VCaP (cell line): ENCODE measurements around the gene RECQL.
"Not testable (repeated sequence)": the region's sequence is repeated elsewhere in the genome, so short reads cannot be mapped to it uniquely, and the experiment has no call there.

Experiments
- H3K27ac ChIP-seq: fragments of 450-650 bp; 2 replicates; pipeline ENCODE4 v1.5.1; 2017
- CTCF ChIP-seq: fragments of 450-650 bp; conservative IDR thresholded peaks from 2 replicates; pipeline ENCODE4 v1.5.1; 2017; ENCODE audit warnings: mild to moderate bottlenecking, moderate library complexity

The RECQL gene

GRCh38 chr12:21475552-21475951 lies 25.9 kb downstream of the RECQL start:
- H3K27ac ChIP-seq: no peak overlapping the region
- no peak for TF ChIP-seq CTCF

DNA sequence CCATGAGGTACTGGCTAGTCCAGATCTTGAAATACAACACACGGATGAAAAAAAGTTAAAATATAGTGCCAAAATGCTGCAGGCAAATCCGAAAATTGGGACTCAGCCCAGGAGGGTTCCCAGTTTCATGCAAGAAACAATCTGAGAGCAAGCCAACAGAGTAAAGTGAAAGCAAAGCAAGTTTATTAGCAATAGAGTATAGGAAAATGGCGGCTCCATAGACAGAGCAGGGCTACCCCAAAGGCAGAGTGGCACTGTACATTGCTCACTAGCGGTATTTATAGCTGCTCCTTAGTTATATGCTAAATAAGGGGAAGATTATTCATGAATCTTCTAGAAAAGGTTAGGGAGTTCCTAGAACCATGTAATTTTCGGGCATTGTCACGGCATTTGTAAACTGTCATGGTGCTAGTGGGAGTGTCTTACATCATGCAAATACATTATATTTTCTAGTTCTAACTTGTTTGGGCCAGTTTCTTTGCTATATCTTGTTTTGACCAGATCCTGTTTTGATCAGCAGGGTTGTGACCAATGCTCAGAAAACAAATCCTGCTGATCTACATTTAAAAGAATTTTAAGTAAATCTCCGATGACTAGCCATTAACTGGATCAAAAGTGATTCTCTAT lies 29.1 kb downstream of the RECQL start:
- TF ChIP-seq CTCF: no peak
- no peak overlapping the region for H3K27ac ChIP-seq

DNA sequence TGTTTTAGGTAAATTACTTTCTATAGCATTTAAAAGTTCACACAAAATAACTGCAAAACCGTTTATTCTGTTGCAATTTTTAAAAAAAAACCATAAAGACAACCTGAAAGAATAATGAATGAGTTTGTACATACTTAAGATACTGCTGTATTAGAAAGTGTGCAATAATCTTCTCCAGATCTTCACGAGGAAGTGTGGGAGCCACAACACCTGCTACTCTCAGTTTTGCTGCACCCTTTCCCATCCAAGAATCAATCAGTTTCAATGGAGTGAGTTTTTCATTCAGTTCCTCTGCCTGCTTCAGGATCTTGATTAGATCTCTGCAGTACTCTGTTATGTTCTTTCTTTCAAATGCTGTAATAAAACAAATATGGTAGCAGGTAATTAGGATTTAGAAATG lies 30.1 kb downstream of the RECQL start:
- no peak overlapping the region for H3K27ac ChIP-seq

GRCh38 chr12:21467334-21467733 lies 34.1 kb downstream of the RECQL start:
- not testable (repeated sequence) for H3K27ac ChIP-seq

More for the DNA sequence above, 30.1 kb downstream of the RECQL start:
- TF ChIP-seq CTCF: no peak

DNA sequence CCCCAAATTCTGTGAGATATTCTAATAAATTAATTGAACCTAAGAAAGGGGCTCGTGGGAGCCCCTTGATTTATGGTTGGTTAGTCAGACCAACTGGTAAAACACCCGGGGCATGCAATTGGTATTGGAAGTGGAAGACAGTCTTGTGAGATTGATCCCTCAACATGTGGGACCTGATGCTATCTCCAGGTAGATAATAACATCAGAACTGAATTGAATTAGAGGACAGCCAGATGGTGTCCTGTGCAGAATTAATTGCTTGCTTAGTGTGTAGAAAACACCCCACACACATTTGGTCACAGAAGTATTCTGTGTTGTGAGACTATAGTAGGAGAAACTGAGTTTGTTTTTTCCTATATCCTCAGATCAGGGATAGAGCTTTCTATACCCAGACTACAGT lies 42.0 kb downstream of the RECQL start:
- TF ChIP-seq CTCF: no peak
- H3K27ac ChIP-seq: no peak overlapping the region

DNA sequence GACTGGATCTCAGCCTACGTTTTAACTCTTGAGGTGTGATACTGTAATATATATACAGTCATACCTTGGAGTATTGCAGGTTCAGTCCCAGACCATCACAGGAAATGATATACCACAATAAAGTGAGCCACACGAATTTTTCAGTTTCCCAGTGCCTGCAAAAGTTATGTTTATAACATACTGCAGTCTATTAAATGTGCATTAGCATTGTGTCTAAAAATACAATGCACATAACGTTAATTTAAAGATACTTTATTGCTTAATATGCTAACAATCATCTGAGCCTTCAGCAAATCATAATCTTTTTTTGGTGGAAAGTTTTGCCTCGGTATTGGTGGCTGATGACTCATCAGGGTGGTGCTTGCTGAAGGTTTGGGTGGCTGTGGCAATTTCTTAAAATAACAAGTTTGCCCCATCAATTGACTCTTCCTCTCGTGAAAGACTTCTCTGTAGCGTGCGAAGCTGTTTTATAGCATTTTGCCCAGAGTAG lies 45.1 kb downstream of the RECQL start:
- no peak for TF ChIP-seq CTCF
- no peak overlapping the region for H3K27ac ChIP-seq

- no peak overlapping the region for H3K27ac ChIP-seq
- TF ChIP-seq CTCF: no peak
These were observed 48.1 kb downstream of the RECQL start for GRCh38 chr12:21453312-21453852.

DNA sequence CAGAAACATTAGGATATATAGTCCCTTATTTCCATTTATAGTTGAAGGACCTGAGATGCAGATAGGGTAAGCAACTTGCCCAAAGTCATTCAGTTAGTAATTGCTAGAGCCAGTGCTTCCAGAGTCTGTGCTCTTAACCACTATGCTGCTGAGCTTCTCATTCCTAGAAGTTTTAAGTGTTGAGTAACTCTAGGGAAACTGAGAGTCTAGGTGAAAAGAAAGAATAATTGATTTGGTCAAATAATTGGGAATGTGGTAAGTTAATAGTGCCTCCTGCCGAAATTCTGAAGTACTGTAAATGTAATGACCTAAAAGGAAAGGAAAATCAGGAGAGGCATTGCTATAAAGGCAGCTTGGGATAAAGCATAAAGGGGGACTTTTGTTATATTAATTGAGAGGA lies 49.9 kb downstream of the RECQL start:
- H3K27ac ChIP-seq: no peak overlapping the region
- TF ChIP-seq CTCF: peak; percentile 57
